Hematopoietic multipotent progenitor cell treated with erythropoietin and hydrocortisone succinate and interleukin-3 and kit ligand, for 15 days (in vitro differentiated cells): ENCODE results near the gene VAT1L.
A peak's percentile ranks its signal among the peaks of the same experiment; 100 is the strongest.
"Not testable (repeated sequence)": the region's sequence is repeated elsewhere in the genome, so short reads cannot be mapped to it uniquely, and the experiment has no call there.

Experiments
- DNase-seq: peaks from one replicate; pipeline ENCODE4 v3.0.0-alpha.2; 2015; ENCODE audit warnings: low spot score

The VAT1L gene

GRCh38 chr16:77913738-77914253 lies 125.4 kb downstream of the VAT1L start:
- no peak for DNase-seq

- no peak for DNase-seq
Observed at GRCh38 chr16:77916111-77916510, 127.7 kb downstream of the VAT1L start.

- DNase-seq: no peak
Observed at GRCh38 chr16:77917971-77918370, 129.6 kb downstream of the VAT1L start.

GRCh38 chr16:77918809-77919707 lies 130.7 kb downstream of the VAT1L start:
- DNase-seq: no peak

GRCh38 chr16:77919761-77920415 lies 131.5 kb downstream of the VAT1L start:
- no peak for DNase-seq

- DNase-seq: no peak
Observed at GRCh38 chr16:77920984-77921383, 132.6 kb downstream of the VAT1L start.

GRCh38 chr16:77922228-77922754 lies 133.9 kb downstream of the VAT1L start:
- no peak for DNase-seq

GRCh38 chr16:77925531-77925930 lies 137.2 kb downstream of the VAT1L start:
- DNase-seq: no peak

- no peak for DNase-seq
Observed at GRCh38 chr16:77928096-77928495, 139.7 kb downstream of the VAT1L start.

GRCh38 chr16:77929004-77929403 lies 140.6 kb downstream of the VAT1L start:
- no peak for DNase-seq

GRCh38 chr16:77931058-77931457 lies 142.7 kb downstream of the VAT1L start:
- DNase-seq: no peak

GRCh38 chr16:77937473-77938149 lies 149.2 kb downstream of the VAT1L start:
- no peak for DNase-seq

- DNase-seq: no peak
Observed at GRCh38 chr16:77938913-77939312, 150.5 kb downstream of the VAT1L start.

- DNase-seq: no peak
Observed at GRCh38 chr16:77939968-77940367, 151.6 kb downstream of the VAT1L start.

GRCh38 chr16:77943801-77944200 lies 155.4 kb downstream of the VAT1L start:
- no peak for DNase-seq

- DNase-seq: no peak
Observed at GRCh38 chr16:77944631-77945030, 156.3 kb downstream of the VAT1L start.

GRCh38 chr16:77945126-77945525 lies 156.8 kb downstream of the VAT1L start:
- no peak for DNase-seq

- no peak for DNase-seq
Observed at GRCh38 chr16:77946823-77947222, 158.5 kb downstream of the VAT1L start.

GRCh38 chr16:77947590-77947989 lies 159.2 kb downstream of the VAT1L start:
- not testable (repeated sequence) for DNase-seq

- DNase-seq: no peak
Observed at GRCh38 chr16:77948835-77949234, 160.5 kb downstream of the VAT1L start.

GRCh38 chr16:77949445-77949844 lies 161.1 kb downstream of the VAT1L start:
- DNase-seq: no peak

- peak; percentile 63 for DNase-seq
Observed at GRCh38 chr16:77951788-77952187, 163.4 kb downstream of the VAT1L start.
